GM23248 (cell line): Measurements from ENCODE around the gene TMEM164.

Source experiments
- EZH2 ChIP-seq: fragments of 200-600 bp; sonication (generic); IDR thresholded peaks from 2 replicates; pipeline ENCODE4 v1.6.1; 2018; ENCODE audit warnings: antibody characterized with exemption, mild to moderate bottlenecking; ENCODE audit not compliant: insufficient read depth, poor library complexity, severe bottlenecking
- EZH2phosphoT487 ChIP-seq: fragments of 200-600 bp; sonication (generic); IDR thresholded peaks from 2 replicates; pipeline ENCODE4 v1.6.1; 2018; ENCODE audit warnings: antibody characterized with exemption, moderate library complexity, mild to moderate bottlenecking, low read depth; ENCODE audit not compliant: insufficient read depth

DNA sequence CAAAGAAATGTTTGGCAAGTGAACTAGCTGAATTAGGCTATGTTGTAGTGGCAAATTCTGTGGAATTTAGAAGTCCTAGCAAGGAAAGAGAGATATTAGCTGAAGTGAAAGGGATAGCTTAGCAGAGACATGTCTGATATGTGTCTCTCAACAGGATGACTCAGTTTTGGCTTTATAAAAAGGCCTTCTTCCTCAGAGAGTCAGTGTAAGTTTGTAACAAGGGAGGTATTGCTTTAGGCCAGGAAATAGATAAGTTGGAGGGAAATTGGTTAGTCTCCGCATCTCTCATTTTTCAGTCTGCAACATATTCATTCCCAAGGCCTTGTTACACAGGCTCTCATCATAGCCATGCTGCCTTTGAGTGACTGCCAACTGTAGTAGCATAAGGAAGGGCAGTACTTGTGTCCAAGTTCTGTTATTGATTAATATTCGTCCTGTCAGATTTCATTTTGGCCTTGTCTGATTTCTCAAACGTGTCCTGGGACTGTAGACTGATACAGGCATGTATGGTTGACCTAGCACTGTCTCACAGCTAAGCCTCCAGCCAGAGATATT lies 4.0 kb downstream of the TMEM164 start:
- TF ChIP-seq EZH2 (no peak), EZH2phosphoT487 (no peak)
